H9 (cell line): ENCODE data around the gene HS3ST6. TPM values are rescaled to one million over a fixed set of nuclear protein-coding genes. Genes with fewer than 3 reads are reported as not detected.

Source experiments
- DNase-seq: peaks from one replicate; pipeline ENCODE4 v3.0.0-alpha.2; 2017
- H2AFZ ChIP-seq: one replicate; pipeline ENCODE4 v1.6.1; 2013; ENCODE audit warnings: mild to moderate bottlenecking, low read length, control low read depth, moderate library complexity
- H2AK5ac ChIP-seq: 2 replicates; pipeline ENCODE4 v1.6.1; 2013; ENCODE audit warnings: low read length, control low read depth, mixed read lengths; ENCODE audit not compliant: insufficient read length
- H2BK120ac ChIP-seq: one replicate; pipeline ENCODE4 v1.6.1; 2013; ENCODE audit warnings: low read depth, mild to moderate bottlenecking, low read length, control low read depth, inconsistent platforms; ENCODE audit not compliant: poor library complexity, severe bottlenecking
- H2BK12ac ChIP-seq: 2 replicates; pipeline ENCODE4 v1.6.1; 2013; ENCODE audit warnings: low read length, control low read depth, mixed read lengths, low read depth; ENCODE audit not compliant: insufficient read length
- H2BK15ac ChIP-seq: 2 replicates; pipeline ENCODE4 v1.6.1; 2013; ENCODE audit warnings: low read depth, low read length, control low read depth
- H2BK20ac ChIP-seq: one replicate; pipeline ENCODE4 v1.6.1; 2013; ENCODE audit warnings: low read depth, mild to moderate bottlenecking, low read length, control low read depth, inconsistent platforms; ENCODE audit not compliant: poor library complexity, severe bottlenecking
- H2BK5ac ChIP-seq: 2 replicates; pipeline ENCODE4 v1.6.1; 2013; ENCODE audit warnings: low read length, control low read depth, mixed read lengths; ENCODE audit not compliant: insufficient read length
- H3K14ac ChIP-seq: 2 replicates; pipeline ENCODE4 v1.6.1; 2013; ENCODE audit warnings: low read length, control low read depth; ENCODE audit not compliant: insufficient read depth
- H3K18ac ChIP-seq: 2 replicates; pipeline ENCODE4 v1.6.1; 2013; ENCODE audit warnings: low read depth, mild to moderate bottlenecking, mixed read lengths, low read length, control low read depth; ENCODE audit not compliant: insufficient read length
- H3K23ac ChIP-seq: 2 replicates; pipeline ENCODE4 v1.6.1; 2013; ENCODE audit warnings: low read length, control low read depth, mixed read lengths, low read depth; ENCODE audit not compliant: insufficient read length
- H3K23me2 ChIP-seq: 2 replicates; pipeline ENCODE4 v1.6.1; 2013; ENCODE audit warnings: low read depth, mild to moderate bottlenecking, mixed read lengths, low read length, control low read depth; ENCODE audit not compliant: insufficient read length, poor library complexity, severe bottlenecking
- H3K27ac ChIP-seq: 2 replicates; pipeline ENCODE4 v1.5.1; 2013; ENCODE audit warnings: low read length, control low read depth, mixed read lengths, low read depth; ENCODE audit not compliant: insufficient read length
- H3K27me3 ChIP-seq: 2 replicates; pipeline ENCODE4 v1.6.1; 2013; ENCODE audit warnings: low read length, control low read depth, inconsistent platforms; ENCODE audit not compliant: insufficient read depth
- H3K4ac ChIP-seq: 2 replicates; pipeline ENCODE4 v1.6.1; 2013; ENCODE audit warnings: low read depth, mild to moderate bottlenecking, control low read depth, inconsistent platforms, low read length, moderate library complexity
- H3K4me1 ChIP-seq: 2 replicates; pipeline ENCODE4 v1.6.1; 2013; ENCODE audit warnings: low read length, control low read depth, inconsistent platforms; ENCODE audit not compliant: insufficient read depth
- H3K4me2 ChIP-seq: 2 replicates; pipeline ENCODE4 v1.6.1; 2013; ENCODE audit warnings: low read length, control low read depth, mixed read lengths; ENCODE audit not compliant: insufficient read length, insufficient read depth
- H3K56ac ChIP-seq: 2 replicates; pipeline ENCODE4 v1.6.1; 2013; ENCODE audit warnings: low read depth, mild to moderate bottlenecking, mixed read lengths, low read length, control low read depth; ENCODE audit not compliant: insufficient read length
- H3K79me1 ChIP-seq: 2 replicates; pipeline ENCODE4 v1.6.1; 2013; ENCODE audit warnings: low read depth, mild to moderate bottlenecking, moderate library complexity, low read length, control low read depth, inconsistent platforms; ENCODE audit not compliant: insufficient read depth, poor library complexity, severe bottlenecking
- H3K79me2 ChIP-seq: 2 replicates; pipeline ENCODE4 v1.6.1; 2013; ENCODE audit warnings: low read length, control low read depth, inconsistent platforms; ENCODE audit not compliant: insufficient read depth
- H3K9ac ChIP-seq: 2 replicates; pipeline ENCODE4 v1.6.1; 2013; ENCODE audit warnings: low read length, control low read depth, mixed read lengths; ENCODE audit not compliant: insufficient read length; ENCODE audit errors: extremely low read depth
- H3K9me3 ChIP-seq: one replicate; pipeline ENCODE4 v1.6.1; 2013; ENCODE audit warnings: low read depth, low read length, inconsistent platforms; ENCODE audit not compliant: control insufficient read depth
- H3T11ph ChIP-seq: one replicate; pipeline ENCODE4 v1.6.1; 2013; ENCODE audit warnings: mild to moderate bottlenecking, low read length, control low read depth, inconsistent platforms
- H4K20me1 ChIP-seq: one replicate; pipeline ENCODE4 v1.6.1; 2013; ENCODE audit not compliant: control insufficient read depth, insufficient read length, insufficient read depth
- H4K5ac ChIP-seq: 2 replicates; pipeline ENCODE4 v1.6.1; 2013; ENCODE audit warnings: low read depth, mild to moderate bottlenecking, mixed read lengths, low read length, control low read depth; ENCODE audit not compliant: insufficient read length
- H4K8ac ChIP-seq: replicated peaks from 2 replicates; pipeline ENCODE4 v1.6.1; 2013; ENCODE audit warnings: low read length, control low read depth, mixed read lengths, low read depth; ENCODE audit not compliant: insufficient read length
- H4K91ac ChIP-seq: 2 replicates; pipeline ENCODE4 v1.6.1; 2013; ENCODE audit warnings: low read depth, mild to moderate bottlenecking, moderate library complexity, mixed read lengths, low read length, control low read depth; ENCODE audit not compliant: insufficient read length
- H3K27ac Mint-ChIP-seq, 3 experiments: 2 replicates in 2 of 3; 3 replicates in 1 of 3; pipeline ENCODE4 v1.8.0; 2020 to 2021; ENCODE audit warnings: mixed read lengths in 3 of 3, mild to moderate bottlenecking in 1 of 3, moderate library complexity in 1 of 3
- H3K27me3 Mint-ChIP-seq: 2 replicates; pipeline ENCODE4 v1.8.0; 2021; ENCODE audit warnings: low read depth, mild to moderate bottlenecking, moderate library complexity, mixed read lengths
- H3K36me3 Mint-ChIP-seq, 3 experiments: 2 replicates in 2 of 3; 3 replicates in 1 of 3; pipeline ENCODE4 v1.8.0; 2020 to 2021; ENCODE audit warnings: low read depth in 3 of 3, mixed read lengths in 3 of 3; ENCODE audit not compliant: insufficient read depth in 1 of 3
- H3K4me1 Mint-ChIP-seq, 2 experiments: 2 replicates each; pipeline ENCODE4 v1.8.0; 2020; ENCODE audit warnings: mixed read lengths in 2 of 2
- H3K4me3 Mint-ChIP-seq, 2 experiments: 2 replicates in 1 of 2; 3 replicates in 1 of 2; pipeline ENCODE4 v1.8.0; 2020 to 2021; ENCODE audit warnings: mild to moderate bottlenecking in 2 of 2, mixed read lengths in 2 of 2, moderate library complexity in 1 of 2
- H3K9me3 Mint-ChIP-seq, 2 experiments: 2 replicates in 1 of 2; 3 replicates in 1 of 2; pipeline ENCODE4 v1.8.0; 2020; ENCODE audit warnings: mild to moderate bottlenecking in 2 of 2, mixed read lengths in 2 of 2, moderate library complexity in 1 of 2
- WGBS: extraction: QIAGEN DNeasy Blood & Tissue Kit; methylation state at CpG from one replicate; pipeline ENCODE4 v1.1.7; 2013; ENCODE audit warnings: missing lambda C conversion rate, low lambda C conversion rate, mixed read lengths; ENCODE audit not compliant: insufficient read length; ENCODE audit errors: extremely low coverage; 5-methylcytosine and 5-hydroxymethylcytosine counted together
- total RNA-seq: library from RNA; stranded (reverse); gene quantifications from 2 replicates; pipeline ENCODE4 v1.2.1, GENCODE V29; 2021
- TF ChIP-seq, protein P1 (sequence below): fragments of 200-600 bp; sonication (generic); conservative IDR thresholded peaks from 3 replicates; pipeline ENCODE4 v1.8.0; 2021; ENCODE audit warnings: antibody characterized with exemption, mild to moderate bottlenecking

HS3ST6 gene
- total RNA-seq, 1 experiment from 2014 or later: not detected

DNA sequence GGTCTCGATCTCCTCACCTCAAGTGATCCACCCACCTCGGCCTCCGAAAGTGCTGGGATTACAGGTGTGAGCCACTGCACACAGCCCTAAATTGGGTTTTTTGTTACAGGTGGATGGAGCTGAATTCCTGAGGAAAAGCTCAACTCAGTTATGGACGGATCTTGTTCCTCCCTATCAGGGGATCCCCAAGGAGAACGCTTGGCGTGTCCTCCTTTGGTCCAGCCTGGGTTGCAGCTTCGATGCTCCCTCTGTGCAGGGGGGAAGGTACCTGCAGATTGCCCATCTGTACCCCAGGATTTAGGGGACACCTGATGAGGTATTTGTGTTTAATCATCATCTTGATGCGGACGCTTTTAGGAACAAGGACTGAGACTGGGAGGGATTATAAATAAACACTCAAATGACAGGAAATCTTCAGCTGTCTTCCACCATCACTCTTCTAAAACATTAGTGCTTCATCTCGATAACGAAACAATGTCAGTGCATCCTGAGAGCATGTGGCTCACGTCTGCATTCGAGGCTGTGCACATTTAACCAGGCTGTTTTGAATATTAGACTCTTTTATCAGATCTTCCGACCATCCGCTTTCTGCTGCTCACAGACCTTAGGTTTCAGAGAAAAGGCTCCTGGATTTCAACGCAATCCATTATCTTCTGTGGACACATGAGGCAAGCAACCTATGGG is 28.0 kb downstream of the HS3ST6 start:
- no peak overlapping the region; a peak in 1 of 5 replicates for H3K4me3 Mint-ChIP-seq
- H3K4me1 Mint-ChIP-seq: peaks cover 4 to 7% of the 10 kb centered on the region in 2 experiments
- Histone ChIP-seq H2BK20ac (no peak overlapping the region), H2AFZ (no peak overlapping the region), H4K91ac (no peak overlapping the region), H4K20me1 (no peaks in the 10 kb centered on the region), H3K23ac (no peak overlapping the region), H2BK12ac (no peak overlapping the region), H4K8ac (no peak overlapping the region), H3K9me3 (no peaks in the 10 kb centered on the region), H3K4me2 (no peak overlapping the region), H3T11ph (no peak overlapping the region), H3K79me1 (no peaks in the 10 kb centered on the region), H2BK15ac (no peak overlapping the region), H3K27ac (no peak overlapping the region), H3K56ac (no peak overlapping the region), H3K4me1 (no peaks in the 10 kb centered on the region), H2BK5ac (no peak overlapping the region), H4K5ac (no peak overlapping the region), H3K79me2 (no peaks in the 10 kb centered on the region), H3K9ac (no peak overlapping the region), H3K14ac (no peak overlapping the region), H3K27me3 (no peaks in the 10 kb centered on the region), H2AK5ac (no peak overlapping the region), H3K23me2 (no peaks in the 10 kb centered on the region), H3K4ac (no peak overlapping the region), H2BK120ac (no peak overlapping the region), H3K18ac (no peak overlapping the region)
- H3K27me3 Mint-ChIP-seq: peaks cover 38% of the 10 kb centered on the region
- no peaks in the 10 kb centered on the region for H3K36me3 Mint-ChIP-seq
- H3K27ac Mint-ChIP-seq: no peak overlapping the region
- no peak for DNase-seq
- WGBS: no CpG with 5 or more reads among the region's 16 CpGs
- H3K9me3 Mint-ChIP-seq: no peaks in the 10 kb centered on the region
- TF ChIP-seq, protein P1, sequence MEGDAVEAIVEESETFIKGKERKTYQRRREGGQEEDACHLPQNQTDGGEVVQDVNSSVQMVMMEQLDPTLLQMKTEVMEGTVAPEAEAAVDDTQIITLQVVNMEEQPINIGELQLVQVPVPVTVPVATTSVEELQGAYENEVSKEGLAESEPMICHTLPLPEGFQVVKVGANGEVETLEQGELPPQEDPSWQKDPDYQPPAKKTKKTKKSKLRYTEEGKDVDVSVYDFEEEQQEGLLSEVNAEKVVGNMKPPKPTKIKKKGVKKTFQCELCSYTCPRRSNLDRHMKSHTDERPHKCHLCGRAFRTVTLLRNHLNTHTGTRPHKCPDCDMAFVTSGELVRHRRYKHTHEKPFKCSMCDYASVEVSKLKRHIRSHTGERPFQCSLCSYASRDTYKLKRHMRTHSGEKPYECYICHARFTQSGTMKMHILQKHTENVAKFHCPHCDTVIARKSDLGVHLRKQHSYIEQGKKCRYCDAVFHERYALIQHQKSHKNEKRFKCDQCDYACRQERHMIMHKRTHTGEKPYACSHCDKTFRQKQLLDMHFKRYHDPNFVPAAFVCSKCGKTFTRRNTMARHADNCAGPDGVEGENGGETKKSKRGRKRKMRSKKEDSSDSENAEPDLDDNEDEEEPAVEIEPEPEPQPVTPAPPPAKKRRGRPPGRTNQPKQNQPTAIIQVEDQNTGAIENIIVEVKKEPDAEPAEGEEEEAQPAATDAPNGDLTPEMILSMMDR: no peak
